Measurements from ENCODE around the gene COMT. TPM values are rescaled to one million over a fixed set of nuclear protein-coding genes. Genes with fewer than 3 reads are reported as not detected.

COMT gene
- total and polyA plus RNA-seq, 2 of the 4 experiments (the other 2 are of a cell fraction), result 202 to 347 TPM

DNA sequence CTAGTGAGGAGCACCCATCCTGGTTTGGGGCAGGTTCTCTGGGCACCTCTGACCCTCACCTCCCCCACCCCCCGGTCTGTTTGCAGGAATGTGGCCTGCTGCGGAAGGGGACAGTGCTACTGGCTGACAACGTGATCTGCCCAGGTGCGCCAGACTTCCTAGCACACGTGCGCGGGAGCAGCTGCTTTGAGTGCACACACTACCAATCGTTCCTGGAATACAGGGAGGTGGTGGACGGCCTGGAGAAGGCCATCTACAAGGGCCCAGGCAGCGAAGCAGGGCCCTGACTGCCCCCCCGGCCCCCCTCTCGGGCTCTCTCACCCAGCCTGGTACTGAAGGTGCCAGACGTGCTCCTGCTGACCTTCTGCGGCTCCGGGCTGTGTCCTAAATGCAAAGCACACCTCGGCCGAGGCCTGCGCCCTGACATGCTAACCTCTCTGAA lies 26.9 kb downstream of the COMT start:
- Histone ChIP-seq H2BK120ac (ENCODE audit: low read depth, low read length) (no peak overlapping the region), H3K79me1 (ENCODE audit: low read depth in 1 of 2, low read length in 2 of 2) (peaks cover 1 to 8% of the 10 kb centered on the region in 2 experiments; a peak in 1 of 4 replicates), H3K27me3 (ENCODE audit: control insufficient read depth, insufficient read depth, low read length) (no peaks in the 10 kb centered on the region), H2AK5ac (ENCODE audit: low read depth, low read length) (no peak overlapping the region), H2BK5ac (ENCODE audit: low read depth, low read length, poor library complexity, severe bottlenecking) (no peak overlapping the region), H3K4me2 (ENCODE audit: low read depth, low read length) (no peak overlapping the region), H3K27ac (ENCODE audit: insufficient read depth, low read length) (no peak overlapping the region), H3K9me1 (ENCODE audit: insufficient read depth, low read length) (no peaks in the 10 kb centered on the region), H3K9ac (ENCODE audit: low read depth, low read length) (no peak overlapping the region), H3K4ac (ENCODE audit: low read depth, low read length) (no peak overlapping the region), H3K56ac (ENCODE audit: extremely low read depth, insufficient read depth, low read length) (no peak overlapping the region), H2AK9ac (replicated peaks; ENCODE audit: low read depth, low read length, poor library complexity) (no peak overlapping the region), H4K20me1 (ENCODE audit: insufficient read depth, low read length) (peaks cover 26% of the 10 kb centered on the region), H2BK15ac (ENCODE audit: low read depth, low read length) (no peak overlapping the region), H2AFZ (replicated peaks; ENCODE audit: low read length, poor library complexity) (peak overlapping the region; percentile 35), H3K4me1 (ENCODE audit: control insufficient read depth, insufficient read depth, low read length) (peaks cover 1% of the 10 kb centered on the region; the same call in 1 of the 2 replicates), H3K18ac (ENCODE audit: low read depth, low read length) (no peak overlapping the region), H3K4me3 (ENCODE audit: insufficient read depth, low read depth, low read length) (no peak overlapping the region), H4K5ac (ENCODE audit: low read depth, low read length) (no peak overlapping the region), H3K36me3 (ENCODE audit: control insufficient read depth, insufficient read depth, low read length) (peaks cover 72% of the 10 kb centered on the region), H3K23ac (ENCODE audit: low read depth, low read length) (no peak overlapping the region), H3K9me3 (ENCODE audit: control insufficient read depth, insufficient read depth, low read length) (no peaks in the 10 kb centered on the region), H2BK20ac (ENCODE audit: low read depth, low read length) (no peak overlapping the region), H3K14ac (replicated peaks; ENCODE audit: low read depth, low read length) (no peak overlapping the region), H4K8ac (ENCODE audit: low read depth in 2 of 2, low read length in 2 of 2) (no peak overlapping the region), H4K91ac (ENCODE audit: insufficient read depth, low read depth, low read length) (no peak overlapping the region)
- TF ChIP-seq POLR2A (IDR thresholded peaks at IDR 0.05; ENCODE audit: low read depth, low read length), result no peak
- no peak for TF ChIP-seq NFE2L2 (IDR thresholded peaks at IDR 0.05; ENCODE audit: low read depth, low read length)
- no peak for TF ChIP-seq MAZ (IDR thresholded peaks at IDR 0.05; ENCODE audit: borderline replicate concordance, low read depth, low read length)
- no peak for TF ChIP-seq RAD21 (IDR thresholded peaks at IDR 0.05; ENCODE audit: low read length)
- no peak for TF ChIP-seq CEBPB (IDR thresholded peaks at IDR 0.05; ENCODE audit: low read depth, low read length)
- TF ChIP-seq SMC3 (IDR thresholded peaks at IDR 0.05; ENCODE audit: low read depth, low read length), result no peak
- no peak for TF ChIP-seq FOS (IDR thresholded peaks at IDR 0.05; ENCODE audit: low read depth, low read length)
- TF ChIP-seq MAFK (IDR thresholded peaks at IDR 0.05; ENCODE audit: low read depth, low read length), result no peak
- WGBS, 2 experiments (ENCODE audit: extremely low coverage in 2 of 2, insufficient read length in 1 of 2), result 88% methylated on average over 10 of the region's 18 CpGs; no CpG with 5 or more reads in 1 of the 2 experiments
- ATAC-seq (ENCODE audit: low read depth) (no peak), DNase-seq (no peak)
- in situ Hi-C loops (cut with MboI; ENCODE audit: low sequenced_read_pairs), result no loop called here
- ChIA-PET CTCF (interaction anchor here (1.2 kb wide), 1 partner anchor 45 kb away, joined by 7 read pairs; no protein-coding TSS in a partner anchor), POLR2A (ENCODE audit: unreplicated experiment) (no interaction called here)
- dilution Hi-C loops (cut with HindIII; ENCODE audit: low sequenced_read_pairs, unreplicated experiment), result no loop called here
- intact Hi-C loops (cut with micrococcal nuclease), result no loop called here
- BruUV-seq (replicated peaks), result no TSS peak
